SK-N-SH (cell line): Measurements from ENCODE around the gene TLL2. TPM values are rescaled to one million over a fixed set of nuclear protein-coding genes. Genes with fewer than 3 reads are reported as not detected.

Experiments
- CTCF ChIA-PET: fragments of 300-600, 350-600 bp; formaldehyde crosslinking; extraction: SDS; loops from one replicate; lab custom pipeline; 2021; lab: Yijun Ruan, JAX
- POLR2A ChIA-PET: fragments of 350-600 bp; sonication (Branson Sonifier 250); formaldehyde crosslinking; extraction: SDS; loops from one replicate; lab custom pipeline; 2020; ENCODE audit warnings: antibody characterized with exemption, inconsistent platforms; lab: Yijun Ruan, JAX
- DNase-seq: peaks from one replicate; pipeline ENCODE4 v3.0.0; 2012
- H2AFZ ChIP-seq: fragments of 200-600 bp; sonication (generic); 2 replicates; pipeline ENCODE4 v1.8.1; 2016; ENCODE audit warnings: antibody characterized with exemption, mild to moderate bottlenecking, low read depth
- H3F3A ChIP-seq: fragments of 200-600 bp; sonication (generic); replicated peaks from 2 replicates; pipeline ENCODE3; 2016; ENCODE audit warnings: antibody characterized with exemption, mild to moderate bottlenecking; ENCODE audit not compliant: insufficient read depth
- H3K27ac ChIP-seq, 2 experiments: fragments of 200-500 bp in 1 of 2; fragments of 200-600 bp in 1 of 2; sonication (Bioruptor generic) in 1 of 2; sonication (generic), shearing (Covaris generic) in 1 of 2; 2 replicates each; pipeline versions ENCODE4 v1.5.1 to v1.6.1; 2014 to 2016; ENCODE audit warnings: low read depth in 2 of 2, inconsistent platforms in 1 of 2, low read length in 1 of 2, mild to moderate bottlenecking in 1 of 2, mixed read lengths in 1 of 2
- H3K27me3 ChIP-seq: fragments of 200-600 bp; sonication (generic), shearing (Covaris generic); 2 replicates; pipeline ENCODE4 v1.6.1; 2016; ENCODE audit warnings: mixed run types; ENCODE audit not compliant: insufficient read depth
- H3K36me3 ChIP-seq, 2 experiments: fragments of 200-500 bp in 1 of 2; fragments of 200-600 bp in 1 of 2; sonication (Bioruptor generic) in 1 of 2; sonication (generic) in 1 of 2; replicated peaks in 1 of 2; 2 replicates each; pipeline versions ENCODE3 to v1.5.1; 2014 to 2016; ENCODE audit warnings: low read length in 1 of 2, mild to moderate bottlenecking in 1 of 2; ENCODE audit not compliant: insufficient read depth in 2 of 2, control insufficient read depth in 1 of 2
- H3K4me1 ChIP-seq, 2 experiments: fragments of 200-500 bp in 1 of 2; fragments of 200-600 bp in 1 of 2; sonication (Bioruptor generic) in 1 of 2; sonication (generic), shearing (Covaris generic) in 1 of 2; 2 replicates each; pipeline versions ENCODE4 v1.5.1 to v1.6.1; 2014 to 2016; ENCODE audit warnings: low read depth in 1 of 2, low read length in 1 of 2, mixed run types in 1 of 2; ENCODE audit not compliant: insufficient read depth in 2 of 2, control insufficient read depth in 1 of 2
- H3K4me2 ChIP-seq: fragments of 200-600 bp; sonication (generic), shearing (Covaris generic); 2 replicates; pipeline ENCODE4 v1.6.1; 2017; ENCODE audit warnings: mixed run types
- H3K4me3 ChIP-seq, 2 experiments: fragments of 200-500 bp in 1 of 2; fragments of 200-600 bp in 1 of 2; sonication (Bioruptor generic) in 1 of 2; sonication (generic), shearing (Covaris generic) in 1 of 2; 2 replicates each; pipeline versions ENCODE4 v1.5.1 to v1.8.1; 2014 to 2016; ENCODE audit warnings: low read depth in 2 of 2, inconsistent platforms in 1 of 2, low read length in 1 of 2, mild to moderate bottlenecking in 1 of 2, mixed read lengths in 1 of 2, moderate library complexity in 1 of 2
- H3K79me2 ChIP-seq: fragments of 200-600 bp; sonication (generic); 2 replicates; pipeline ENCODE4 v1.8.1; 2017; ENCODE audit warnings: mild to moderate bottlenecking; ENCODE audit not compliant: insufficient read depth
- H3K9ac ChIP-seq: fragments of 200-600 bp; sonication (generic); 2 replicates; pipeline ENCODE4 v1.6.1; 2017; ENCODE audit warnings: mixed run types
- H3K9me2 ChIP-seq: fragments of 200-600 bp; sonication (generic); 2 replicates; pipeline ENCODE4 v1.6.1; 2017; ENCODE audit warnings: mixed run types
- H3K9me3 ChIP-seq: fragments of 200-600 bp; sonication (generic); 2 replicates; pipeline ENCODE4 v1.6.1; 2017; ENCODE audit warnings: mixed run types, mild to moderate bottlenecking, moderate library complexity
- H4K20me1 ChIP-seq: fragments of 200-600 bp; sonication (generic); 2 replicates; pipeline ENCODE4 v1.6.1; 2017; ENCODE audit warnings: mild to moderate bottlenecking, mixed run types; ENCODE audit not compliant: insufficient read depth
- CHD2 ChIP-seq: fragments of 150-350 bp; IDR thresholded peaks from 2 replicates; pipeline ENCODE4 v1.6.1; 2018; ENCODE audit warnings: low read length; ENCODE audit not compliant: partially characterized antibody
- CTCF ChIP-seq: fragments of 200-600 bp; sonication (generic); IDR thresholded peaks from 2 replicates; pipeline ENCODE4 v1.6.1; 2017; ENCODE audit warnings: antibody characterized with exemption, mild to moderate bottlenecking, moderate library complexity
- ELF1 ChIP-seq: IDR thresholded peaks from 2 replicates; pipeline ENCODE4 v1.4.0; 2012
- EP300 ChIP-seq, 2 experiments: IDR thresholded peaks; 2 replicates each; pipeline versions ENCODE4 v1.4.0 to v1.6.1; 2012; ENCODE audit warnings: borderline replicate concordance in 1 of 2, low read depth in 1 of 2, low read length in 1 of 2
- EZH2phosphoT487 ChIP-seq: fragments of 200-600 bp; sonication (generic); IDR thresholded peaks from 2 replicates; pipeline ENCODE4 v1.6.1; 2017; ENCODE audit warnings: low read depth, mixed run types, mild to moderate bottlenecking, antibody characterized with exemption, moderate library complexity, borderline replicate concordance
- FOXM1 ChIP-seq: IDR thresholded peaks from 2 replicates; pipeline ENCODE4 v1.4.0; 2012; ENCODE audit warnings: low read depth, mild to moderate bottlenecking
- GATA2 ChIP-seq: sonication (generic); formaldehyde crosslinking; IDR thresholded peaks from 2 replicates; pipeline ENCODE4 v1.5.0; 2020; ENCODE audit warnings: mild to moderate bottlenecking, missing genetic modification reagents
- IRF3 ChIP-seq: fragments of 150-350 bp; IDR thresholded peaks from 2 replicates; pipeline ENCODE4 v1.6.1; 2016; ENCODE audit warnings: mild to moderate bottlenecking, low read depth, low read length
- MEF2A ChIP-seq: IDR thresholded peaks from 2 replicates; pipeline ENCODE4 v1.4.0; 2012; ENCODE audit warnings: low read depth, borderline replicate concordance
- MXI1 ChIP-seq: IDR thresholded peaks from 2 replicates; pipeline ENCODE4 v1.6.1; 2012; ENCODE audit warnings: mild to moderate bottlenecking, low read depth, low read length, improper control_type of control experiment
- NFIC ChIP-seq: IDR thresholded peaks from 2 replicates; pipeline ENCODE4 v1.4.0; 2012; ENCODE audit warnings: borderline replicate concordance
- NRF1 ChIP-seq: IDR thresholded peaks from 2 replicates; pipeline ENCODE4 v1.6.1; 2012; ENCODE audit warnings: low read depth, mild to moderate bottlenecking, low read length
- PBX3 ChIP-seq: IDR thresholded peaks from 2 replicates; pipeline ENCODE4; 2012
- POLR2AphosphoS5 ChIP-seq: IDR thresholded peaks from 2 replicates; pipeline ENCODE4 v1.6.1; 2012; ENCODE audit warnings: low read depth, low read length
- RAD21 ChIP-seq: IDR thresholded peaks from 2 replicates; pipeline ENCODE4 v1.6.1; 2012; ENCODE audit warnings: mild to moderate bottlenecking, low read length
- REST ChIP-seq: IDR thresholded peaks from 2 replicates; pipeline ENCODE4 v1.6.1; 2012; ENCODE audit warnings: mild to moderate bottlenecking, low read depth, low read length, moderate library complexity
- SMC3 ChIP-seq: IDR thresholded peaks from 2 replicates; pipeline ENCODE4 v1.6.1; 2012; ENCODE audit warnings: low read depth, low read length, improper control_type of control experiment
- TAF1 ChIP-seq: IDR thresholded peaks from 2 replicates; pipeline ENCODE4 v1.6.1; 2012; ENCODE audit warnings: low read depth, mild to moderate bottlenecking, low read length, moderate library complexity, borderline replicate concordance
- USF2 ChIP-seq: fragments of 150-350 bp; IDR thresholded peaks from 2 replicates; pipeline ENCODE4 v1.6.1; 2017; ENCODE audit warnings: antibody characterized with exemption, low read length, low read depth, borderline replicate concordance
- ZBTB33 ChIP-seq: IDR thresholded peaks from 2 replicates; pipeline ENCODE4 v1.4.0; 2012; ENCODE audit warnings: low read depth, borderline replicate concordance
- WGBS: methylation state at CpG from one replicate; pipeline ENCODE4 v1.1.6; 2017; ENCODE audit warnings: low lambda C conversion rate; 5-methylcytosine and 5-hydroxymethylcytosine counted together
- polyA plus RNA-seq, 3 experiments: library from polyadenylated mRNA; depleted of rRNA; stranded (reverse); fragments of >200 nt; gene quantifications; 2 replicates each; pipeline ENCODE4 v1.2.3, GENCODE V29; 2012

The TLL2 gene
- polyA plus RNA-seq, 1 of the 3 experiments (the other 2 are of a cell fraction): 0.36 TPM

- no peaks in the 10 kb centered on the region; the same call in 1 of the 2 replicates for H3K27me3 ChIP-seq
- H3K4me2 ChIP-seq: no peak overlapping the region
- WGBS: 25% methylated on average over 5 of the region's 5 CpGs
- H3K9ac ChIP-seq: no peak overlapping the region
- CTCF ChIA-PET: interaction anchor here (0.5 to 3.5 kb wide), 36 partner anchors 9 to 1582 kb away, joined by 3 to 42 read pairs (median 4); partner anchors contain the start of gene DNTT
- no peaks in the 10 kb centered on the region for H3K79me2 ChIP-seq
- no peak overlapping the region for H2AFZ ChIP-seq
- no peak overlapping the region; a peak in 1 of 4 replicates for H3K4me3 ChIP-seq
- no peaks in the 10 kb centered on the region for H3K9me2 ChIP-seq
- peak; percentile 47 for DNase-seq
- no peaks in the 10 kb centered on the region for H3K9me3 ChIP-seq
- H3K4me1 ChIP-seq: no peaks in the 10 kb centered on the region
- TF ChIP-seq IRF3: no peak
- no peak for TF ChIP-seq ZBTB33
- no peak for TF ChIP-seq ELF1
- no peak for TF ChIP-seq POLR2AphosphoS5
- TF ChIP-seq REST: no peak
- TF ChIP-seq FOXM1: no peak
- no peak for TF ChIP-seq CHD2
- no peak for TF ChIP-seq MEF2A
- peak; percentile 78 for TF ChIP-seq CTCF
- TF ChIP-seq RAD21: peak; percentile 57
- no peak for TF ChIP-seq EZH2phosphoT487
- no peak for TF ChIP-seq EP300 (IDR thresholded peaks at IDR 0.05; ENCODE audit: borderline replicate concordance in 1 of 2, low read depth in 1 of 2, low read length in 1 of 2)
- no peak for TF ChIP-seq GATA2 (CRISPR knock-in tag)
- TF ChIP-seq NRF1: no peak
- TF ChIP-seq USF2: no peak
- TF ChIP-seq MXI1: no peak
- no peak for TF ChIP-seq PBX3
- peak; percentile 17; the same call in 1 of the 2 replicates for TF ChIP-seq SMC3
- TF ChIP-seq TAF1: no peak
- no peak for TF ChIP-seq NFIC
- no peaks in the 10 kb centered on the region for H3K36me3 ChIP-seq
- POLR2A ChIA-PET: no interaction called here
- no peaks in the 10 kb centered on the region for H3F3A ChIP-seq
- no peak overlapping the region for H3K27ac ChIP-seq
- no peaks in the 10 kb centered on the region for H4K20me1 ChIP-seq
These were observed 178.9 kb downstream of the TLL2 start for GRCh38 chr10:96334616-96335526.
